Measurements from ENCODE around the gene SGIP1.

The SGIP1 gene

DNA sequence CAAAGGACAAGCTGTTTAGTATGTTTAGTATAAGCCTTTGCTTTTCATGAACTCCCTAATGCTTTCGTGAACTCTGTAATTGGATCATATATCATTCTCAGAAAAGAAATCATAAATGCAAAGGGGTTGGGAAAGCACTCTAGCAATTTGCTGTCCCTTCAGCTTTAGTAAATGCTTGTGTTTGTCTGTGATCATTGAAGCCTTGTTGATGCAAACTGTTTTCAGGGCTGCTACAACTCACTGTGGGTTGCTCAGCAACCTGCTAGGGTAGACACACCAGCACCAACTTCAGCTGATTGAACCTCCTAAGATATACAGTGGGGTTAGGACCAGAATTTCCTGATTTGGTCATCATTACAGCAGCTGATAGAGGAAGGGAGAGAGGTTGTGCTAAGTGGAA, 95.0 kb downstream of the SGIP1 start:
- Histone ChIP-seq H3K4me1 (ENCODE audit: control insufficient read depth, insufficient read depth, low read length) (no peaks in the 10 kb centered on the region), H3K36me3 (ENCODE audit: control insufficient read depth, insufficient read depth, low read length) (no peaks in the 10 kb centered on the region), H3K27ac (ENCODE audit: low read depth, low read length) (no peak overlapping the region), H3K9ac (ENCODE audit: low read length) (no peak overlapping the region), H3K4me3 (ENCODE audit: low read length) (no peak overlapping the region), H3K27me3 (ENCODE audit: control insufficient read depth, insufficient read depth, low read length) (no peaks in the 10 kb centered on the region)

GRCh38 chr1:66633159-66633558, 99.2 kb downstream of the SGIP1 start:
- H3K36me3 ChIP-seq (ENCODE audit: control insufficient read depth, insufficient read depth, low read length), result no peaks in the 10 kb centered on the region
- H3K27ac ChIP-seq (ENCODE audit: low read depth, low read length), result no peak overlapping the region
- no peak overlapping the region for H3K9ac ChIP-seq (ENCODE audit: low read length)
- no peaks in the 10 kb centered on the region for H3K27me3 ChIP-seq (ENCODE audit: control insufficient read depth, insufficient read depth, low read length)
- no peaks in the 10 kb centered on the region for H3K4me1 ChIP-seq (ENCODE audit: control insufficient read depth, insufficient read depth, low read length)
- no peak overlapping the region for H3K4me3 ChIP-seq (ENCODE audit: low read length)

DNA sequence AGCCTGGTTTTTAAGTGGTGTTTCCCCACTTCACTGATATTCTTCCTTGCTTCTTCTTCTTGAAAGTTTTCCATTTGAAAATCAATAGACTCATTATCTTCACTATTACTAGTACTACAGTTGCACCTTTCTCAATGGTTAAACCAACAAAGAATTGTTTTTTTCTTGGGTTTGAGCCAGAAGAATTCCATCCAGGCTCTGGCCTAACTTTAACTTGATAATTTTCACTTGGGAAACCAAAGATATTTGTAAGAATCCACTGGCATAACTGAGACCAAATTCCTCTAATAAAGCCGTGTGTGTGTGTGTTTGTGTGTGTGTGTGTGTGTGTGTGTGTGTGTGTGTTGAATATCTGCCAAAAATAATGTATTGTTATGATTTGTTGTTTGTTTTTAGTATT, 103.2 kb downstream of the SGIP1 start:
- H3K27me3 ChIP-seq (ENCODE audit: control insufficient read depth, insufficient read depth, low read length), result no peaks in the 10 kb centered on the region
- H3K36me3 ChIP-seq (ENCODE audit: control insufficient read depth, insufficient read depth, low read length), result no peaks in the 10 kb centered on the region
- H3K4me1 ChIP-seq (ENCODE audit: control insufficient read depth, insufficient read depth, low read length), result no peaks in the 10 kb centered on the region
- no peak overlapping the region for H3K4me3 ChIP-seq (ENCODE audit: low read length)
- no peak overlapping the region for H3K27ac ChIP-seq (ENCODE audit: low read depth, low read length)
- H3K9ac ChIP-seq (ENCODE audit: low read length), result no peak overlapping the region

DNA sequence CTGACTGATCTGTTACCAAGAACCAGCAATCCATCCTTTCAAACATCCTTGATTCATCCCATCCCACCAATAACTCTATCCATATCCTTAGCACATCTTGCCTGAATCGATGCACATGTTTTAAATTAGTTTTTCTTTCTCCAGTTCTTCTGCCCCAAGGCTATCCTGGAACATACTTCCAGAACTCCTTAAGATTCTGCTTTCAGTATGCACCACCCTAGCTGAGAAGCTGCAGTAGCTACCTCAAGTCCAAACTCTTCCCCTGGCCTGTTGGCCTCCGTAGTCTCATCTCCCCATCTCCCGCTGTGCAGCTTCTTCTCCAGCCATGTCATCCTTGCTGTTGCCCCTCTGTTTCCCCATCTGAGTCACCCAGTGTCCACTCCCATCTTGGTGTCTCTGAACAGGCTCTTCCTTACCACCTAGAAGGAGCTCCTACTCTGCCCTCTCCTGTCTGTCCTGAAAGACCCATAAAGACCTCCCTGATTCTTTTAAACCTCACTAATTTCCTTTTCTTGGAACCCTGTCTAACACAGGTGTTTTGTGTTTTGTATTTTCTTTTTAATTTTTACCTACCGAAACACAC, 108.0 kb downstream of the SGIP1 start:
- no peaks in the 10 kb centered on the region for H3K4me1 ChIP-seq (ENCODE audit: control insufficient read depth, insufficient read depth, low read length)
- no peaks in the 10 kb centered on the region for H3K36me3 ChIP-seq (ENCODE audit: control insufficient read depth, insufficient read depth, low read length)
- no peak overlapping the region for H3K4me3 ChIP-seq (ENCODE audit: low read length)
- no peaks in the 10 kb centered on the region for H3K27me3 ChIP-seq (ENCODE audit: control insufficient read depth, insufficient read depth, low read length)
- no peak overlapping the region for H3K9ac ChIP-seq (ENCODE audit: low read length)
- no peak overlapping the region for H3K27ac ChIP-seq (ENCODE audit: low read depth, low read length)

DNA sequence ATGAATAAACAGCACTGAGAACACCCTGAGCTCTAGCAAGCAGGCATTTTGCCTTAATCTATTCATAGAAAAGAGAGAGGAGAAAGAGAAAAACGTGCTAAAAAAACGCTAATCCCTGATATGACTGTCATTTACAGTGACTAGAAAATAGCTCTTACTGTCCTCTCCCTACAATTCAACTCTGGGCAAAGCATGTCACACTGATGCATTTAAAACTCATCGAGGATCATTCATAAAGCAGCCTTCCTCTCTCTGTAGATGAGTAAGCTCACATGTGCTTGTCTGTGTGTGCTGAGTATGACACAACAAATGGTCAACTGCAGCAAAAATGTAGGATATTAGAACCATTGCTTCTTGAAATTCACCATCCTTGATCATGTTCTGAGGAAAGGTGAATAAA, 109.0 kb downstream of the SGIP1 start:
- Histone ChIP-seq H3K4me3 (ENCODE audit: low read length) (no peak overlapping the region), H3K27me3 (ENCODE audit: control insufficient read depth, insufficient read depth, low read length) (no peaks in the 10 kb centered on the region), H3K36me3 (ENCODE audit: control insufficient read depth, insufficient read depth, low read length) (no peaks in the 10 kb centered on the region), H3K4me1 (ENCODE audit: control insufficient read depth, insufficient read depth, low read length) (no peaks in the 10 kb centered on the region), H3K27ac (ENCODE audit: low read depth, low read length) (no peak overlapping the region), H3K9ac (ENCODE audit: low read length) (no peak overlapping the region)

- no peaks in the 10 kb centered on the region for H3K4me1 ChIP-seq (ENCODE audit: control insufficient read depth, insufficient read depth, low read length)
- H3K27me3 ChIP-seq (ENCODE audit: control insufficient read depth, insufficient read depth, low read length), result no peaks in the 10 kb centered on the region
- H3K9ac ChIP-seq (ENCODE audit: low read length), result no peak overlapping the region
- H3K36me3 ChIP-seq (ENCODE audit: control insufficient read depth, insufficient read depth, low read length), result no peaks in the 10 kb centered on the region
- H3K4me3 ChIP-seq (ENCODE audit: low read length), result no peak overlapping the region
- no peak overlapping the region for H3K27ac ChIP-seq (ENCODE audit: low read depth, low read length)
These were observed 110.4 kb downstream of the SGIP1 start for GRCh38 chr1:66644331-66644730.

DNA sequence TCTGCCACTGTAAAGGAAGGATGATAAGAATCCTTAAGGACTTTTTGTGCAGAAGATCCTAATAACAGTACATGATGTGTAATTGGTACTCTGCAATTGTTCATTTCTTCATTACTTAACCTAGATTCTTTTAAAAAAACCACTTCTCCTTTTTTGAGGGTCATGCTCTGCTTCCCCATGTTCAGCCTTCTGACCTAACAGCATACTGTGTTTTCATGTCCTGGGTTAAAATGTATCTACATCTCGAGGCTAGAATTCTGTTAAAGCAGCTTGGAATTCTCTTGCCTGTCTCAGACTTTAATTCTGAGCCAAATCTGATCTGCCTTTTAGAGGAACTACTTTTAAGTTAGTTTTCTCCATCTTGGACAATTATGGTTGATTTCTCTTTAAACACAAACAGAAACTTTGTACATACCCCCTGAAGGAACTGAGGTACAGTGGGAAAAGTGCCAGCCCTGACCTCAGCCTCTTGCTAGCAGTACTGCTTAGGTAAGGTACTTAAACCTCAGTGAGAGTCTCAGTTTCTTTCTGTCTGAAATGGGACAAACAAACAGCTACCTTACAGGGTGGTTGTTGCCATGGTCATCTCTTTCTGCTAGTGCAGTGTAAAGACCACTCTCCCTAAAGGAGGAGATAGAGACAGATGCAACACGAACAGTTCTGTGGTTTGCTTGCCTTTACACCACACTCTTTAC, 115.1 kb downstream of the SGIP1 start:
- H3K27me3 ChIP-seq (ENCODE audit: control insufficient read depth, insufficient read depth, low read length), result no peaks in the 10 kb centered on the region
- H3K27ac ChIP-seq (ENCODE audit: low read depth, low read length), result no peak overlapping the region
- no peaks in the 10 kb centered on the region for H3K36me3 ChIP-seq (ENCODE audit: control insufficient read depth, insufficient read depth, low read length)
- no peak overlapping the region for H3K4me3 ChIP-seq (ENCODE audit: low read length)
- no peak overlapping the region for H3K9ac ChIP-seq (ENCODE audit: low read length)
- no peaks in the 10 kb centered on the region for H3K4me1 ChIP-seq (ENCODE audit: control insufficient read depth, insufficient read depth, low read length)

DNA sequence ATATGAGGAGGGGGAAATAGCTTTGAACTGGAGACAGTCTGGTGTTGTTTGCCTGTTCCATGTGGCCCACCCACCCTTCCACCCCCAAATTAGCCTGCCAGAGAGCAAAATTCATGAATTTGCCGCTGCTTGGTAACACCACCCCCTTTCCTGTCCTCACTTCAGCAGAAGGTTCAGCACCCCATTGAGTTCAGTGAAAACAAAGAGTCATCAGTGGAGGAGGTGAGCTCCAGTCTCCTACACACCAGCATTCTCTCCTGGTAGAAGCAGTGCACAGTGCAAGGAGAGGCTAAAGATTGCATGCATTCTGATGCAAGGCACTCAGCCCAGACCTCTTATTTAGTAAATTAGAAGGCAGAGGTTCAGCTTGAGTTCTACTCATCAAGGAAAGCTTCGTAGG, 118.6 kb downstream of the SGIP1 start:
- Histone ChIP-seq H3K4me3 (ENCODE audit: low read length) (no peak overlapping the region), H3K4me1 (ENCODE audit: control insufficient read depth, insufficient read depth, low read length) (no peaks in the 10 kb centered on the region), H3K36me3 (ENCODE audit: control insufficient read depth, insufficient read depth, low read length) (no peaks in the 10 kb centered on the region), H3K9ac (ENCODE audit: low read length) (no peak overlapping the region), H3K27ac (ENCODE audit: low read depth, low read length) (no peak overlapping the region), H3K27me3 (ENCODE audit: control insufficient read depth, insufficient read depth, low read length) (no peaks in the 10 kb centered on the region)

DNA sequence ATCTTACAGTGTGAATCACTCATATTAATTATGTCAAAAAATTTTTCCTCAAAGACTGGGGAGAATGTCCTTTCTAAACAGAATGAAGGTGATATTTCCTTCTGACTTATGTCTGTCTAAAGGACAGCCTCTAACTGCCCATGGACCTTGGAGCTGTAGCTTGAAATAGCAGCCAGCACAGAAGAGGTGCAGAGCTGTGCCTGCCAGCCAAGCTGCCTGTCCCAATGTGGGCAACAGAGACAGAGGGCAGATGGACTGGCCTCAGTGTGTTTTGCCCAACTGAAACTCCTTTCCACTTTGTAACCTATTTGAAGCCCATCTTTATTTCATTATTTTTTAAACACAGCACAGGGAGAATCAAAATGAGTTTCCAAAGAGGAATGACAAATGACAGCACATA, 120.7 kb downstream of the SGIP1 start:
- Histone ChIP-seq H3K4me1 (ENCODE audit: control insufficient read depth, insufficient read depth, low read length) (no peaks in the 10 kb centered on the region), H3K36me3 (ENCODE audit: control insufficient read depth, insufficient read depth, low read length) (no peaks in the 10 kb centered on the region), H3K9ac (ENCODE audit: low read length) (no peak overlapping the region), H3K4me3 (ENCODE audit: low read length) (no peak overlapping the region), H3K27me3 (ENCODE audit: control insufficient read depth, insufficient read depth, low read length) (no peaks in the 10 kb centered on the region), H3K27ac (ENCODE audit: low read depth, low read length) (no peak overlapping the region)

- Histone ChIP-seq H3K27ac (ENCODE audit: low read depth, low read length) (no peak overlapping the region), H3K9ac (ENCODE audit: low read length) (no peak overlapping the region), H3K36me3 (ENCODE audit: control insufficient read depth, insufficient read depth, low read length) (no peaks in the 10 kb centered on the region), H3K27me3 (ENCODE audit: control insufficient read depth, insufficient read depth, low read length) (no peaks in the 10 kb centered on the region), H3K4me3 (ENCODE audit: low read length) (no peak overlapping the region), H3K4me1 (ENCODE audit: control insufficient read depth, insufficient read depth, low read length) (no peaks in the 10 kb centered on the region)
These were observed 137.5 kb downstream of the SGIP1 start for GRCh38 chr1:66671455-66671854.

- no peak overlapping the region for H3K27ac ChIP-seq (ENCODE audit: low read depth, low read length)
- H3K36me3 ChIP-seq (ENCODE audit: control insufficient read depth, insufficient read depth, low read length), result no peaks in the 10 kb centered on the region
- no peak overlapping the region for H3K4me3 ChIP-seq (ENCODE audit: low read length)
- no peaks in the 10 kb centered on the region for H3K27me3 ChIP-seq (ENCODE audit: control insufficient read depth, insufficient read depth, low read length)
- H3K9ac ChIP-seq (ENCODE audit: low read length), result no peak overlapping the region
- H3K4me1 ChIP-seq (ENCODE audit: control insufficient read depth, insufficient read depth, low read length), result peaks cover 3% of the 10 kb centered on the region
These were observed 142.8 kb downstream of the SGIP1 start for GRCh38 chr1:66676613-66677298.

GRCh38 chr1:66678146-66678545, 144.2 kb downstream of the SGIP1 start:
- H3K4me1 ChIP-seq (ENCODE audit: control insufficient read depth, insufficient read depth, low read length), result peaks cover 3% of the 10 kb centered on the region
- no peaks in the 10 kb centered on the region for H3K36me3 ChIP-seq (ENCODE audit: control insufficient read depth, insufficient read depth, low read length)
- H3K9ac ChIP-seq (ENCODE audit: low read length), result no peak overlapping the region
- no peak overlapping the region for H3K4me3 ChIP-seq (ENCODE audit: low read length)
- no peaks in the 10 kb centered on the region for H3K27me3 ChIP-seq (ENCODE audit: control insufficient read depth, insufficient read depth, low read length)
- no peak overlapping the region for H3K27ac ChIP-seq (ENCODE audit: low read depth, low read length)

DNA sequence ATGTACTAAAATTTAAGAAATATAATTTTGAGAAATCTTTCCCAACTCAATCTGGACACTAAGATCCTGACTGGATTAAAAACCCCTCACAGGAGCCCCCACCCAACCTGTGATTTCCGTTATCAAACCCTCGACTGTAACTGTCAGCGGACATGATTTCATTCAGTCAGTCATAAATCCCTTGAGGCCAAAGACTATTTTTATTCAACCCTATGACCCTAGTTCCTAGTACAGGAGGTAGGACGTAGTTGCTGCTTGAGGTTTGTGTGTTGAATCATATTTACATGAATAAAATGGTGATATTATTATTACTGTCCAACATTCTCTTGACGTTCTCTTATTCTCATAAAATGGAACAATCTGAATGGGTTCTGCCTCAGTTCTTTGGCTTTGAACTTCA, 145.2 kb downstream of the SGIP1 start:
- Histone ChIP-seq H3K9ac (ENCODE audit: low read length) (no peak overlapping the region), H3K4me1 (ENCODE audit: control insufficient read depth, insufficient read depth, low read length) (peaks cover 3% of the 10 kb centered on the region), H3K27ac (ENCODE audit: low read depth, low read length) (no peak overlapping the region), H3K4me3 (ENCODE audit: low read length) (no peak overlapping the region), H3K36me3 (ENCODE audit: control insufficient read depth, insufficient read depth, low read length) (no peaks in the 10 kb centered on the region), H3K27me3 (ENCODE audit: control insufficient read depth, insufficient read depth, low read length) (no peaks in the 10 kb centered on the region)
